ENCODE data around the gene HNRNPLL.

The HNRNPLL gene

DNA sequence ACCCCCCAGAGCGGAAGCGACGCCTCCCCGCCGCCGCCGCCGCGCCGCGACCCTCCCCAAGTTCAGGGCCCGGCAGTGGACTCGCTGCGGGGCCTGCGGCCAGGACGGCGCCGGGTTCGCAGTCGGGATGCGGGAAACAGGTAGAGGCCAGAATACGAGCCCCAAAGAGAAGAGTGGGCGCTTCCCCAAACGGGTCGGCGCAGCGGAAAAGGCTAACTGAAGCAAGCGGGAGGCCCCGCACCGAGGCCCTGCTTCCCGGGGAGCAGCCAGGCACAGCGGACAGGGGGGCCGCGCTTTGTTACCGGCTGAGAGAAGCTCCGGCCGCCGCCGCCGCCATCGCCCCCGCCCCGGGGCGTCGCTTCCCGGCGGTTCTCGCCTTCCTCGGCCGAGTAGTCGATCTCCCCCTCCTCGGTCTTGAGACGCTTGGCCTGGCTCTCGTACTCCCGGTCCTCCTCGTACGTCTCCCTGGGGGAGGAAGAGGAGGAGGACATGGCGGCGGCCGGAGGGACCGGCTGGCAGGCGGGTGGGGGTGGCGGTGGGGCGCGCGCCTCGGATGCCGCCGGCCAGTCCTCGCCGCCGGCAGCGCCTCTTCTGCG lies 494 bp downstream of the HNRNPLL start:
- ChIA-PET CTCF (interaction anchor here (0.6 to 1.0 kb wide), 4 partner anchors 8 to 147 kb away, joined by 3 to 4 read pairs (median 4); no protein-coding TSS in a partner anchor), POLR2A (ENCODE audit: low non-redundant PET) (interaction anchor here (0.6 to 1.0 kb wide), 2 partner anchors 37 to 149 kb away, joined by 3 read pairs; partner anchors contain the start of gene SRSF7)
- DNase-seq (ENCODE audit: low spot score): peak; percentile 26
- peak overlapping the region; percentile 94 for H3K27ac ChIP-seq
- TF ChIP-seq, protein P1, sequence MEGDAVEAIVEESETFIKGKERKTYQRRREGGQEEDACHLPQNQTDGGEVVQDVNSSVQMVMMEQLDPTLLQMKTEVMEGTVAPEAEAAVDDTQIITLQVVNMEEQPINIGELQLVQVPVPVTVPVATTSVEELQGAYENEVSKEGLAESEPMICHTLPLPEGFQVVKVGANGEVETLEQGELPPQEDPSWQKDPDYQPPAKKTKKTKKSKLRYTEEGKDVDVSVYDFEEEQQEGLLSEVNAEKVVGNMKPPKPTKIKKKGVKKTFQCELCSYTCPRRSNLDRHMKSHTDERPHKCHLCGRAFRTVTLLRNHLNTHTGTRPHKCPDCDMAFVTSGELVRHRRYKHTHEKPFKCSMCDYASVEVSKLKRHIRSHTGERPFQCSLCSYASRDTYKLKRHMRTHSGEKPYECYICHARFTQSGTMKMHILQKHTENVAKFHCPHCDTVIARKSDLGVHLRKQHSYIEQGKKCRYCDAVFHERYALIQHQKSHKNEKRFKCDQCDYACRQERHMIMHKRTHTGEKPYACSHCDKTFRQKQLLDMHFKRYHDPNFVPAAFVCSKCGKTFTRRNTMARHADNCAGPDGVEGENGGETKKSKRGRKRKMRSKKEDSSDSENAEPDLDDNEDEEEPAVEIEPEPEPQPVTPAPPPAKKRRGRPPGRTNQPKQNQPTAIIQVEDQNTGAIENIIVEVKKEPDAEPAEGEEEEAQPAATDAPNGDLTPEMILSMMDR (conservative IDR thresholded peaks at IDR 0.05; ENCODE audit: low read depth): no peak

DNA sequence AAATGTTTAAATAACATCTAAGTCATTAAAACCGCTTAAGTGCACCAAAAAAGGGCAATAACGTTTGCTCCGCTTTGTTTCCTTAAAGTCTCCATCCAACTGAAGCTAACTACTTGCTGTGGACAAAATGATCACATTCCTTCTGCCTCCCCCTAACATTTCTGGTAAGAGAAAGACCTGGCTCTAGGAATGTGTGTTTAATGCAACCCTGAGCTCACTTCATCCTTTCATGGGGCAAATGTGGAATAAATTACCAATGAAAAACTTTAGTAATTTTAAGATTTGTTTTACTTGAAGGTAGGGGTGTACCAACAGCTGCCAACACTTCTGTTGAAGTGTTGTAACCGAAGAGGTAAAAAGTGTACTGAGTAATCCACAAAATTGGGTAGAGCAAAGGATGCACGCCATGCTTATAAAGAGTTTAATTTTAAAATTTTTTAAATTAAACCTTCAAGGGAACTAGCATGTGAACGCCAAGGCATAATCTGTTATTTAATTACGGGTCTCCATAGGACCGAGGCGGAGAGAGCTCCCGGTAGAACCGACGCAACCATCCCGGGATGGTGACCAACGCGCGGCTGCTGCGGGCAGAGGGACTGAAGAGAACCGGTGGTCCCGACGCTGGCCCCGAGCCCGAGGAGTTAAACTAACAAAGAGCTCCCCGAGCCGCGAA lies 1.1 kb downstream of the HNRNPLL start:
- DNase-seq (ENCODE audit: low spot score): peak; percentile 35
- TF ChIP-seq, protein P1 (conservative IDR thresholded peaks at IDR 0.05; ENCODE audit: low read depth): no peak
- ChIA-PET CTCF (interaction anchor here (0.6 to 1.0 kb wide), 3 partner anchors 133 to 147 kb away, joined by 3 to 4 read pairs (median 3); no protein-coding TSS in a partner anchor), POLR2A (ENCODE audit: low non-redundant PET) (interaction anchor here (0.6 kb wide), 1 partner anchor 38 kb away, joined by 3 read pairs; no protein-coding TSS in a partner anchor)
- peak overlapping the region; percentile 94 for H3K27ac ChIP-seq

DNA sequence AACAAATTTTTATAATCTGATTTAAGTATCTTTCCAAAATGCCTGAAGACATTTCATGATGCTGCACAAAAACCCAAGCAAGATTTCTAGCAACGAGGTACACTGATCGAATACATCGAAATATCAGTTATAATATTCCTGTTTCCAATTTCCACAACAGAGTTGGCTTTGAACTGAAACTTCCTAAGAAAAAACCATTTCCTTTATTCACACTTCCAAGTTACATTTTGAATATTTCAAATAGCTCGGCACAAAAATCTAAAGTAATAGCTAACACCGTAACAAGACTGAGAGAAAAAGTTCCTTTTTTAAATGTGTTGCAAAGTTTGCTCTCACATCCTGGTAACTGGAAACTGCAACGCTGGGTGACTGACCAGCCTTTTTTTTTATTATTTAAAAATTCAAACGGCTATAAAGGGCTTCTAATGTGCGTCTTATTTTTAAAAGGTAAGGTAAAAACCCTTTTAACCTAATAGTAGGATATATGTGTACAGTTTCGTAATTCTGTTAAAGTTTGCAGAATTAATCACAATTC lies 1.7 kb downstream of the HNRNPLL start:
- CTCF ChIA-PET: interaction anchor here (1.0 kb wide), 1 partner anchor 148 kb away, joined by 3 read pairs; no protein-coding TSS in a partner anchor
- H3K27ac ChIP-seq: no peak overlapping the region
- no peak for DNase-seq (ENCODE audit: low spot score)
- POLR2A ChIA-PET (ENCODE audit: low non-redundant PET): no interaction called here
- TF ChIP-seq, protein P1 (conservative IDR thresholded peaks at IDR 0.05; ENCODE audit: low read depth): no peak

DNA sequence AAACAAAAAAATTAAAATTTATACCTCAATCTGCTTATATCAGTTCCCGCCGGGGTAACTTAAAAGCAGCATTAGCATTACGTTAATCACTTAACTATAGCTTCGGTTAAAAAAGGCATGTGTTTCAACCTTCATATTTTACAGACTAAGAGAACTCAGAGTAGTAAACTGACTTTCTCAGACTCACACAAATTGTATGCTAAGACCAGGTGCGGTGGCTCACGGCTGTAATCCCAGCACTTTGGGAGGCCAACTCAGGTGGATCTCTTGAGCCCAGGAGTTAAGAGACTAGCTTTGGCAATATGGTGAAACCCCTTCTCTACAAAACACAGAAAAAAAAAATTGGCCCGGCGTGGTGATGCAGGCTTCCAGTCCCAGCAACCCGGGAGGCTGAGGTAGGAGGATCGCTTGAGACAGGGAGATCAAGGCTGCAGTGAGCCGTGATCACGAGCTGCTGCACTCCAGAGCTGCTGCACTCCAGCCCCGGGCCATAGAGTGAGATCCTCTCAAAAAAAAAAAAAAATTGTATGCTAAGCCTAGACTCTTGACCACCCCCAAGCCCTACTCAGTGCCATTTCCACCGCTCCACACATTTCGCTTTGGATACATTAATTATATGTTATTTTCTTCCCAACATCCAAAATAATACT lies 2.4 kb downstream of the HNRNPLL start:
- no peak for DNase-seq (ENCODE audit: low spot score)
- CTCF ChIA-PET: no interaction called here
- H3K27ac ChIP-seq: peak overlapping the region; percentile 31; the same call in 1 of the 2 replicates
- TF ChIP-seq, protein P1 (conservative IDR thresholded peaks at IDR 0.05; ENCODE audit: low read depth): no peak
- POLR2A ChIA-PET (ENCODE audit: low non-redundant PET): no interaction called here

DNA sequence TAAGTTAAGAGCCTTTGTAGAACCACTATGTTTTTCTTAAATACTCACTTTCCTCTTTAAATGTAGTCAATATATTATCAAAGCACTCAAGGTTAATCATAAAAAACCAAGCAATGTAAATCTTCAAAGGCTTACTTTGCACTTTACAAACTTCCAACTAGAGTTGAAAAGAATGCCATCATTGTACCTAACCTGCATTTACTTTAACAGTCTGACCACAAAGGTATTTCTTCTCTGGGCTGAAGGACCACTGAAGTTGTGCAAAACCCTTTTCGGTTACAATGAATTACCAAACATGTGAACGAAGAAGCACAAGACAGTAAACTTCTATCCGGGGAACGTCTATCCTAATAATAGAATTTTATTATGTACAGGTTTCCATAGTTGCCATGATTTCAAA lies 3.0 kb downstream of the HNRNPLL start:
- TF ChIP-seq, protein P1 (conservative IDR thresholded peaks at IDR 0.05; ENCODE audit: low read depth): no peak
- H3K27ac ChIP-seq: no peak overlapping the region
- POLR2A ChIA-PET (ENCODE audit: low non-redundant PET): no interaction called here
- DNase-seq (ENCODE audit: low spot score): no peak
- CTCF ChIA-PET: no interaction called here

DNA sequence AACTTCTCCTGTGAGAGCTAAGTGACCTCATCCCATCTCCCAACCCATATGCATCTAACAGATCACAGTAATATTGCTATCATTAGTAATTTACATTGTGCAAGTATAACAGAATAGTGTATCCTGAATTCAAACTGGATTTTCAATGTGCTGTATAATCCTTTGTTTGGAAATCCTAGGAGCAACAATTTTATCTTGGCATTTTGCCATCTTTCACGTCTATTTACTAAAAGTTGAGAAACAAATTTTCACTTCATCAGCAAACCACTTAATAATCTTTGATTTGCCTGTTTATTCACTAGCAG lies 3.8 kb downstream of the HNRNPLL start:
- DNase-seq (ENCODE audit: low spot score): no peak
- no peak overlapping the region for H3K27ac ChIP-seq
- CTCF ChIA-PET: interaction anchor here (1.1 kb wide), 1 partner anchor 137 kb away, joined by 4 read pairs; no protein-coding TSS in a partner anchor

More for the DNA sequence above, 3.8 kb downstream of the HNRNPLL start:
- POLR2A ChIA-PET (ENCODE audit: low non-redundant PET): no interaction called here
- TF ChIP-seq, protein P1 (conservative IDR thresholded peaks at IDR 0.05; ENCODE audit: low read depth): no peak

All from RWPE1 (cell line).